Osteocyte (in vitro differentiated cells): Measurements from ENCODE around the gene PLCB4. TPM values are rescaled to one million over a fixed set of nuclear protein-coding genes. Genes with fewer than 3 reads are reported as not detected.
A peak's percentile ranks its signal among the peaks of the same experiment; 100 is the strongest.

ENCODE experiments used
- DNase-seq: peaks from one replicate; pipeline ENCODE4 v3.0.0; 2021; ENCODE audit warnings: mixed read lengths; ENCODE audit not compliant: unreplicated experiment; ENCODE audit errors: extremely low spot score
- H3K27ac Mint-ChIP-seq: one replicate; pipeline ENCODE4 v1.8.0; 2021; ENCODE audit warnings: mild to moderate bottlenecking, mixed read lengths; ENCODE audit not compliant: unreplicated experiment
- H3K27me3 Mint-ChIP-seq: one replicate; pipeline ENCODE4 v1.8.0; 2021; ENCODE audit warnings: mixed read lengths; ENCODE audit not compliant: unreplicated experiment
- H3K36me3 Mint-ChIP-seq: one replicate; pipeline ENCODE4 v1.8.0; 2021; ENCODE audit warnings: mixed read lengths; ENCODE audit not compliant: unreplicated experiment
- H3K4me1 Mint-ChIP-seq: one replicate; pipeline ENCODE4 v1.8.0; 2021; ENCODE audit warnings: mixed read lengths; ENCODE audit not compliant: unreplicated experiment
- H3K4me3 Mint-ChIP-seq: one replicate; pipeline ENCODE4 v1.8.0; 2021; ENCODE audit warnings: mild to moderate bottlenecking, moderate library complexity, mixed read lengths; ENCODE audit not compliant: unreplicated experiment
- H3K9me3 Mint-ChIP-seq: one replicate; pipeline ENCODE4 v1.8.0; 2021; ENCODE audit warnings: mixed read lengths; ENCODE audit not compliant: unreplicated experiment
- total RNA-seq: library from RNA; stranded (reverse); gene quantifications from 2 replicates; pipeline ENCODE4 v1.2.1, GENCODE V29; 2021
- TF ChIP-seq, protein P1 (sequence below): fragments of 200-600 bp; sonication (generic); IDR thresholded peaks from 2 replicates; pipeline ENCODE4 v1.5.0; 2021; ENCODE audit warnings: antibody characterized with exemption, mild to moderate bottlenecking, moderate library complexity

Gene PLCB4
- total RNA-seq, 1 donor from 2014 or later = 5.3 TPM

DNA sequence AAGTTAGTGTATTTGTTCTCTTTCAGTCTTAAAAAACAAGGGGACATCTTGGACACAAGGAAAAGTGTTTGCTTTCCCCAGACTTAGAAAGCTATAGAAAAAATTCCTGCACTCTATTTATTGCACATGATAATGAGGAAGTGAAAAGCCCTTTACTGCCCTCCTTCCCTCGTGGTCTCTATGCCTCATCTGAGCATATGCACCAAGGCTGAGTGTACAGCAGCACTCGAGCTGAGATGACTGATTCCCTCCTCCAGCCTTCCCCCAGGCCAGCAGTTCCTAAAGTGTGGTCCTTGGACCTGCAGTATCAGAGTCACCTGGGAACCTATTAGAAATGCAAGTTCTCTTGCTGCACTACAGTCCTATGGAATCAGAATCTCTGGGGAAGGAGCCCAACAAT, 431.2 kb downstream of the PLCB4 start:
- no peaks in the 10 kb centered on the region for H3K4me1 Mint-ChIP-seq
- DNase-seq = no peak
- peaks cover 13% of the 10 kb centered on the region for H3K27me3 Mint-ChIP-seq
- H3K27ac Mint-ChIP-seq = no peak overlapping the region
- TF ChIP-seq, protein P1, sequence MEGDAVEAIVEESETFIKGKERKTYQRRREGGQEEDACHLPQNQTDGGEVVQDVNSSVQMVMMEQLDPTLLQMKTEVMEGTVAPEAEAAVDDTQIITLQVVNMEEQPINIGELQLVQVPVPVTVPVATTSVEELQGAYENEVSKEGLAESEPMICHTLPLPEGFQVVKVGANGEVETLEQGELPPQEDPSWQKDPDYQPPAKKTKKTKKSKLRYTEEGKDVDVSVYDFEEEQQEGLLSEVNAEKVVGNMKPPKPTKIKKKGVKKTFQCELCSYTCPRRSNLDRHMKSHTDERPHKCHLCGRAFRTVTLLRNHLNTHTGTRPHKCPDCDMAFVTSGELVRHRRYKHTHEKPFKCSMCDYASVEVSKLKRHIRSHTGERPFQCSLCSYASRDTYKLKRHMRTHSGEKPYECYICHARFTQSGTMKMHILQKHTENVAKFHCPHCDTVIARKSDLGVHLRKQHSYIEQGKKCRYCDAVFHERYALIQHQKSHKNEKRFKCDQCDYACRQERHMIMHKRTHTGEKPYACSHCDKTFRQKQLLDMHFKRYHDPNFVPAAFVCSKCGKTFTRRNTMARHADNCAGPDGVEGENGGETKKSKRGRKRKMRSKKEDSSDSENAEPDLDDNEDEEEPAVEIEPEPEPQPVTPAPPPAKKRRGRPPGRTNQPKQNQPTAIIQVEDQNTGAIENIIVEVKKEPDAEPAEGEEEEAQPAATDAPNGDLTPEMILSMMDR = no peak
- no peak overlapping the region for H3K4me3 Mint-ChIP-seq
- peaks cover 6% of the 10 kb centered on the region for H3K9me3 Mint-ChIP-seq
- no peaks in the 10 kb centered on the region for H3K36me3 Mint-ChIP-seq

DNA sequence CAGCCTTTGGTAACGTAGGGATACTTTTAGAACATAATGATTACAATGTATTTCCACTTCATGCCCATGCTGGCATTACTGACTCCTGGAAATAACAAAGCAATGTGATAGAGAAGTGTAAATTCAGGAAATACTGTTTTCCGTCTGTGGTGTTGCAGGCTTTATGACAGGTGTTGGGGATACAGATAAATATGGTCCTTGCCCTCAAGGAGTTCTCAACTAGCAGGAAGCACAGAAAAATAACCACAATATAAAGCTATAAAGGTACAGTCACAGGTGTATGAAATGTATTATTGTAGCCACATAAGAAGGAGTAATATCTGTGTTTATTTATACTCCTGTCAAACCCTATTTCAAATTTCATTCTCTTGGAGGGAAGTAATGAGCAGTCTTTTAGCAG, 432.6 kb downstream of the PLCB4 start:
- Mint-ChIP-seq H3K27me3 (peaks cover 19% of the 10 kb centered on the region), H3K9me3 (no peaks in the 10 kb centered on the region), H3K36me3 (no peaks in the 10 kb centered on the region), H3K4me1 (no peaks in the 10 kb centered on the region), H3K27ac (no peak overlapping the region), H3K4me3 (no peak overlapping the region)
- TF ChIP-seq, protein P1 = no peak
- DNase-seq = no peak

DNA sequence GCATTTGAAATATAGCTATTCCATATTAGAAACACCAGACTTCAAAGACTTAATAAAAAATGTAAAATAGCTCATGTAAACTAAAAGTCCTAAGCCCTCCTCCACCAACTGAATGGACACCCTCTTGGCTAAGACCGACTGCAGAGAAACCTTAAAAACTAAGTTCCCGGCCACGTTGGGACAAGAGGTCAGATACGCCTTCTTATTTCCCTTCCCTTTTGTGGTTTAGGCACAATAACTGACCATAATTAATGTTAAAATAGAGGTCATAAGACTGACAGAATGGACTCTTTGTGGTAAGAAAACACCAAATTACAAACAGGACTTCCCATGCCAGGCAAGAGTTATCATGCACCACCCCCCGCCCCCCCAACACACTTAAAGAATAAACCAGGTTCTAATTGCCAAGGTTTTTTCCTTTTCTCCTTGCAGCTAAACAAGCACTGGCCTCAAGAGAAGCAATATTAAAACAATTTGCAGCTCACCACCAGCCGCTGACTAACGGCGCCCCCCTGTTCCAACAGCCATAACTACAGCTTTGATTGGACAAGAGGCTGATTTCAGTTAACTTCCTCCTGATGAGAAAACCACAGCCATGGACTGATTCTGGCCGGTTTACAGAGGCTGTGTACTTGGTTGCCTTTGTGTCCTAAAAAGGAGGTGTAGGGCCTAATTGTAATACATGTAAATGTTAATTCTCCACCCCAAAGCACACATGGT, 434.8 kb downstream of the PLCB4 start:
- Mint-ChIP-seq H3K36me3 (no peaks in the 10 kb centered on the region), H3K9me3 (no peaks in the 10 kb centered on the region), H3K4me3 (no peak overlapping the region), H3K4me1 (peaks cover 8% of the 10 kb centered on the region), H3K27me3 (peaks cover 29% of the 10 kb centered on the region), H3K27ac (no peak overlapping the region)
- DNase-seq = no peak
- TF ChIP-seq, protein P1 = peak; percentile 27

DNA sequence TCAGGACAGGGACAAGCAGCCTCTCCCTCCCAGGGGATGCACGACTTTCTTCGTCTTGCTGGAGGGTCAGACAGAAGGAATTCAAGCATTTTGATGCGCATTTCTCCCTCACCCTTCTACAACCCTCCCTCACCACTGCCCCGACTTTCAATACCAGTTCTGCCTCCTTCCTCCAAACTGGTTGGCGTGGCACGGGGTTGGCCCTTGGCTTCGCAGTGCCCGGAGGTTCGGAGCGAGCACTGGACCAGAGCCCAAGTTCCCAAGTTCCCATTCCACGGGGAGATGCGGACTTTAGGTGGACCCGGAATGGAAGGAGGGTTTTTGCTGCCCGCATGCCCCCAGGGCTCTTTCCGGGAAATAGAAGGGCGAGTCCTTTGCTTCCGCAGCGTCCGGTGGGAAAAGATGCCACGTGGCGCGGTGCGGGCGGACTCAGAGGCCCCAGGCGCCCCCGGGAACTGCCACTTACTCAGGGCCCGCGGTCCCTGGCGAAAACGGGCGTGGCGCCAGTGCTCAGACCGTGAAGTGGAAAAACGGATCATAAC, 437.5 kb downstream of the PLCB4 start:
- H3K27ac Mint-ChIP-seq = no peak overlapping the region
- no peaks in the 10 kb centered on the region for H3K36me3 Mint-ChIP-seq
- peaks cover 51% of the 10 kb centered on the region for H3K27me3 Mint-ChIP-seq
- DNase-seq = no peak
- H3K4me3 Mint-ChIP-seq = no peak overlapping the region
- no peaks in the 10 kb centered on the region for H3K9me3 Mint-ChIP-seq
- H3K4me1 Mint-ChIP-seq = peaks cover 8% of the 10 kb centered on the region
- TF ChIP-seq, protein P1 = no peak

DNA sequence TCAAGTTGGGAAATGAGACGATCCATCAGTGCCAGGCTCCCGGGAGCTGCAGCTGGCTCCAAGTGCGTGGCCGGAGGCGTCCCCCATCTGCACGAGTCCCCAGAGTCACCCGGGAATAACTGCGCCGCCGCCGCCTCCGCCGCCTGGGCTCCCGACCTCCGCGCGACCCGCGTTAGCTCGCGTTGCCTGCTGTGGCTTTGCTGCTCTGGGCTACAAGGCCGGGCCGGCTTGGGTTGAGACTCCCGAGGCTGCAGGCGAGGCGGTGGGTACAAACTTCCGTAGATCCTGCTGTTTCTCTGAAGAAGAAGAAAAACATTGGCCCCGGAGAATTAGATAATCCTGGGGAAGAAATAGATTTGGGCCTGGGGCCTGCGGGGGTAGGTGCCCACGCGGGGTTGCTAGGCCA, 438.1 kb downstream of the PLCB4 start:
- H3K9me3 Mint-ChIP-seq = no peaks in the 10 kb centered on the region
- H3K27me3 Mint-ChIP-seq = peaks cover 58% of the 10 kb centered on the region
- H3K27ac Mint-ChIP-seq = no peak overlapping the region
- no peaks in the 10 kb centered on the region for H3K36me3 Mint-ChIP-seq
- TF ChIP-seq, protein P1 = no peak
- peaks cover 8% of the 10 kb centered on the region for H3K4me1 Mint-ChIP-seq
- DNase-seq = peak; percentile 85
- peak overlapping the region; percentile 6 for H3K4me3 Mint-ChIP-seq
